Neuronal stem cell (in vitro differentiated cells): ENCODE measurements around the gene PC.
A peak's percentile ranks its signal among the peaks of the same experiment; 100 is the strongest.
"Not testable (repeated sequence)": the region's sequence is repeated elsewhere in the genome, so short reads cannot be mapped to it uniquely, and the experiment has no call there.

Experiments used
- DNase-seq: peaks from one replicate; pipeline ENCODE4 v3.0.0-alpha.2; 2013; ENCODE audit warnings: low spot score
- H2AFZ ChIP-seq: one replicate; pipeline ENCODE4 v1.6.1; 2013; ENCODE audit warnings: mild to moderate bottlenecking, low read length, inconsistent platforms
- H2AK5ac ChIP-seq: 2 replicates; pipeline ENCODE4 v1.6.1; 2013; ENCODE audit warnings: low read depth, mild to moderate bottlenecking, inconsistent platforms, low read length, moderate library complexity, mixed read lengths
- H2BK120ac ChIP-seq: 2 replicates; pipeline ENCODE4 v1.6.1; 2013; ENCODE audit warnings: low read depth, mild to moderate bottlenecking, inconsistent platforms, low read length, moderate library complexity, mixed read lengths
- H2BK12ac ChIP-seq: one replicate; pipeline ENCODE4 v1.6.1; 2013; ENCODE audit warnings: low read length, inconsistent platforms
- H2BK15ac ChIP-seq: 2 replicates; pipeline ENCODE4 v1.6.1; 2013; ENCODE audit warnings: mild to moderate bottlenecking, low read length, inconsistent platforms, mixed read lengths
- H2BK5ac ChIP-seq: one replicate; pipeline ENCODE4 v1.6.1; 2013; ENCODE audit warnings: inconsistent platforms, mild to moderate bottlenecking, low read length, moderate library complexity
- H3K14ac ChIP-seq: one replicate; pipeline ENCODE4 v1.6.1; 2013; ENCODE audit warnings: low read length, inconsistent platforms
- H3K18ac ChIP-seq: 2 replicates; pipeline ENCODE4 v1.6.1; 2013; ENCODE audit warnings: low read length, inconsistent platforms
- H3K23ac ChIP-seq: 2 replicates; pipeline ENCODE4 v1.6.1; 2013; ENCODE audit warnings: low read depth, mild to moderate bottlenecking, mixed read lengths, low read length, inconsistent platforms; ENCODE audit not compliant: poor library complexity
- H3K27ac ChIP-seq: replicated peaks from 3 replicates; pipeline ENCODE4 v1.5.1; 2013; ENCODE audit warnings: low read length, inconsistent platforms
- H3K27me3 ChIP-seq, 3 experiments: 2 replicates each; pipeline ENCODE4 v1.6.1; 2013; ENCODE audit warnings: low read length in 3 of 3, mild to moderate bottlenecking in 2 of 3, inconsistent platforms in 1 of 3, low read depth in 1 of 3, mixed read lengths in 1 of 3, moderate library complexity in 1 of 3; ENCODE audit not compliant: control insufficient read depth in 3 of 3, insufficient read depth in 3 of 3
- H3K36me3 ChIP-seq, 2 donors: replicated peaks in 1 of 2; 2 replicates each; pipeline ENCODE4 v1.6.1; 2013; ENCODE audit warnings: low read length in 2 of 2; ENCODE audit not compliant: control insufficient read depth in 2 of 2, insufficient read depth in 2 of 2
- H3K4ac ChIP-seq: 2 replicates; pipeline ENCODE4 v1.6.1; 2013; ENCODE audit warnings: inconsistent platforms, mild to moderate bottlenecking, low read length, moderate library complexity
- H3K4me1 ChIP-seq, 2 donors: 1 replicate in 1 of 2; 2 replicates in 1 of 2; pipeline ENCODE4 v1.6.1; 2013; ENCODE audit warnings: low read length in 2 of 2, low read depth in 1 of 2; ENCODE audit not compliant: control insufficient read depth in 2 of 2, insufficient read depth in 1 of 2
- H3K4me2 ChIP-seq: one replicate; pipeline ENCODE4 v1.6.1; 2013; ENCODE audit warnings: mild to moderate bottlenecking, low read length, inconsistent platforms; ENCODE audit not compliant: insufficient read depth, poor library complexity, severe bottlenecking
- H3K4me3 ChIP-seq, 2 donors: 2 replicates each; pipeline ENCODE4 v1.5.1; 2013; ENCODE audit warnings: low read length in 2 of 2, mild to moderate bottlenecking in 2 of 2, inconsistent platforms in 1 of 2, moderate library complexity in 1 of 2
- H3K79me1 ChIP-seq: one replicate; pipeline ENCODE4 v1.6.1; 2013; ENCODE audit warnings: low read depth, mild to moderate bottlenecking, inconsistent platforms, low read length, moderate library complexity
- H3K9ac ChIP-seq: one replicate; pipeline ENCODE4 v1.6.1; 2013; ENCODE audit warnings: mild to moderate bottlenecking, low read depth, low read length, inconsistent platforms; ENCODE audit not compliant: poor library complexity
- H3K9me3 ChIP-seq, 2 donors: replicated peaks in 1 of 2; 2 replicates each; pipeline versions ENCODE3 to v1.6.1; 2013; ENCODE audit warnings: low read length in 2 of 2, mild to moderate bottlenecking in 2 of 2, inconsistent platforms in 1 of 2, low read depth in 1 of 2, mixed read lengths in 1 of 2, moderate library complexity in 1 of 2; ENCODE audit not compliant: control insufficient read depth in 2 of 2, insufficient read depth in 1 of 2
- H4K8ac ChIP-seq: one replicate; pipeline ENCODE4 v1.6.1; 2013; ENCODE audit warnings: low read depth, mild to moderate bottlenecking, inconsistent platforms, low read length, moderate library complexity
- H4K91ac ChIP-seq: one replicate; pipeline ENCODE4 v1.6.1; 2013; ENCODE audit warnings: low read length, low read depth, mild to moderate bottlenecking, inconsistent platforms; ENCODE audit not compliant: poor library complexity
- WGBS, 2 donors: extraction: QIAGEN DNeasy Blood & Tissue Kit; methylation state at CpG; one replicate each; pipeline ENCODE4 v1.1.7; 2013; ENCODE audit warnings: missing lambda C conversion rate in 2 of 2, mixed read lengths in 1 of 2; ENCODE audit not compliant: insufficient read length in 2 of 2, insufficient replicate concordance in 1 of 2; ENCODE audit errors: extremely low coverage in 2 of 2; 5-methylcytosine and 5-hydroxymethylcytosine counted together

PC gene

DNA sequence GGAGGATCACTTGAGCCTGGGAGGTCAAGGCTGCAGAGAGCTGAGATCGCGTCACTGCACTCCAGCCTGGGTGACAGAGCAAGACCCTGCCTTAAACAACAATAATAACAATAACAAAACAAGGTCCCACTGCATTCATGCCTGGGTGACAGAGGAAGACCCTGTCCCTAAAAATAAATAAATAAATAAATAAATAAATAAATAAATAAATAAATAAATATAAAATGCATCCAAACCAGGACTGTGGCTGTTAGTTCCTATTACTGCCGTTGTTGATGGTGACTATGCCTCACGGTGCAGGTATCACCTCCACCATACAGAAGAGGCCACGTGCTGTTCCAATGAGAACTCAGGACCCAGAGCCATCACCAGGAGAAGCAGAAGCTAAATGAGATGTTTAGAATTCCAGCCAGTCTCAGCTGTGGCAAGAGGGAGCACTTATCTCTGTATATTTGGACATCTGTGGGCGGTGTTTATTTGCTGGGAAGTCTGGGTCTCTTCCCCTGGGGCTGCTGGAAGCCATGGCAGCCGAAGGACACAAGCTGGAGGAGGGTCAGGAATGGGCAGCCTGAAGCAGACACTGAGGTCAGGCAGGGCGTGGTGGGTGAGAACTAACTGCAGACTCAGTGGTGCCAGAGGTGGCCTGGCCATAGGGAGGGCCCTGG is 38.6 kb upstream of the PC start:
- H3K27ac ChIP-seq, result no peak overlapping the region
- H3K4ac ChIP-seq, result no peak overlapping the region
- H3K23ac ChIP-seq, result no peak overlapping the region
- H3K4me3 ChIP-seq, result no peak overlapping the region
- H4K8ac ChIP-seq, result no peak overlapping the region
- no peaks in the 10 kb centered on the region for H3K9me3 ChIP-seq
- no peak overlapping the region for H2AK5ac ChIP-seq
- no peak for DNase-seq
- no peak overlapping the region for H3K4me2 ChIP-seq
- no peak overlapping the region for H2BK15ac ChIP-seq
- H2BK5ac ChIP-seq, result no peak overlapping the region
- H3K9ac ChIP-seq, result no peak overlapping the region
- H3K18ac ChIP-seq, result peak overlapping the region; percentile 11
- H2AFZ ChIP-seq, result no peak overlapping the region
- peaks cover 0 to 2% (median 0%) of the 10 kb centered on the region in 3 experiments for H3K27me3 ChIP-seq
- H2BK12ac ChIP-seq, result no peak overlapping the region
- no peak overlapping the region for H4K91ac ChIP-seq
- no CpG with 5 or more reads among the region's 8 CpGs for WGBS, 2 donors
- H3K79me1 ChIP-seq, result no peaks in the 10 kb centered on the region
- no peak overlapping the region for H2BK120ac ChIP-seq
- H3K14ac ChIP-seq, result no peak overlapping the region
- H3K4me1 ChIP-seq, result peaks cover 0 to 4% of the 10 kb centered on the region in 2 donors
- H3K36me3 ChIP-seq, result no peaks in the 10 kb centered on the region

DNA sequence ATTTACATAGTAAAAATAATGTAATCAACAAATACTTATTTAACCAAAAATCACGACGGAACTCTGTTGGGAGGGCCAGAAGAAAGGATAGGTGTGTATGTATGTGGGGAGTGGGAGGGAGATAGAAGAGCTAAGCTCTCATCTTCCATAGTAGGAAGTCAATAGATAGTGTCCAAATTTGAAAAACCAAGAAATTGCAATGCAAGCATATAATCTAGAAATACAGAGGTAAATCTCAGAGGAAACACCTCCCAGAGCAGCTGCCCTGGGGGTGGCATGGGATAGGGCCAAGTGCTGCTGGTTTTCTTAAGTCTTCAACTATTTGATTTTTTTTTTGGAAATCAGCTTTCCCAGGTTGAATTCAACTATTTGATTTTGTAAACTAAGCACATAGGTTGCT is 33.9 kb upstream of the PC start:
- no peaks in the 10 kb centered on the region for H3K36me3 ChIP-seq
- no peak overlapping the region for H2BK120ac ChIP-seq
- no peak overlapping the region for H3K27ac ChIP-seq
- no peak overlapping the region for H4K8ac ChIP-seq
- H3K4me3 ChIP-seq, result no peak overlapping the region
- H2AFZ ChIP-seq, result no peak overlapping the region
- H3K4ac ChIP-seq, result no peak overlapping the region
- no peaks in the 10 kb centered on the region for H3K79me1 ChIP-seq
- no peak overlapping the region for H3K18ac ChIP-seq
- peaks cover 5 to 10% of the 10 kb centered on the region in 2 donors for H3K4me1 ChIP-seq
- H3K4me2 ChIP-seq, result no peak overlapping the region
- no peak for DNase-seq
- no peak overlapping the region for H3K9ac ChIP-seq
- H2BK5ac ChIP-seq, result no peak overlapping the region
- no peak overlapping the region for H3K14ac ChIP-seq
- H3K9me3 ChIP-seq, result no peaks in the 10 kb centered on the region
- no peak overlapping the region for H2BK12ac ChIP-seq
- H3K27me3 ChIP-seq, result no peaks in the 10 kb centered on the region
- no peak overlapping the region for H2AK5ac ChIP-seq
- no peak overlapping the region for H2BK15ac ChIP-seq
- whole genome bisulfite sequencing, 2 donors, result no CpG with 5 or more reads among the region's 2 CpGs
- H4K91ac ChIP-seq, result no peak overlapping the region
- H3K23ac ChIP-seq, result no peak overlapping the region

DNA sequence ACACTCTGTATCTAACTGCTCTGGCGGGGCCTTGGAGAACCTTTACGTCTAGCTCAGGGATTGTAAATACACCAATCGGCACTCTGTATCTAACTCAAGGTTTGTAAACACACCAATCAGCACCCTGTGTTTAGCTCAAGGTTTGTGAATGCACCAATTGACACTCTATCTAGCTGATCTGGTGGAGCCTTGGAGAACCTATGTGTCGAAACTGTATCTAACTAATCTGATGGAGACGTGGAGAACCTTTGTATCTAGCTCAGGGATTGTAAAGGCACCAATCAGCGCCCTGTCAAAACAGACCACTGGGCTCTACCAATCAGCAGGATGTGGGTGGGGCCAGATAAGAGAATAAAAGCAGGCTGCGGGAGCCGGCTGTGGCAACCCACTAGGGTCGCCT is 31.2 kb upstream of the PC start:
- H3K27ac ChIP-seq, H3K4ac ChIP-seq, H4K91ac ChIP-seq, H2BK15ac ChIP-seq, H3K4me1 ChIP-seq, H2BK5ac ChIP-seq, H3K79me1 ChIP-seq, H3K18ac ChIP-seq, H4K8ac ChIP-seq, H3K4me2 ChIP-seq, H3K9me3 ChIP-seq, DNase-seq, H3K4me3 ChIP-seq, H3K27me3 ChIP-seq, H3K23ac ChIP-seq, H3K14ac ChIP-seq, H2BK120ac ChIP-seq, H3K9ac ChIP-seq, H2BK12ac ChIP-seq, H3K36me3 ChIP-seq, H2AK5ac ChIP-seq, H2AFZ ChIP-seq: not testable (repeated sequence)
- no CpG with 5 or more reads among the region's 9 CpGs for WGBS, 2 donors

DNA sequence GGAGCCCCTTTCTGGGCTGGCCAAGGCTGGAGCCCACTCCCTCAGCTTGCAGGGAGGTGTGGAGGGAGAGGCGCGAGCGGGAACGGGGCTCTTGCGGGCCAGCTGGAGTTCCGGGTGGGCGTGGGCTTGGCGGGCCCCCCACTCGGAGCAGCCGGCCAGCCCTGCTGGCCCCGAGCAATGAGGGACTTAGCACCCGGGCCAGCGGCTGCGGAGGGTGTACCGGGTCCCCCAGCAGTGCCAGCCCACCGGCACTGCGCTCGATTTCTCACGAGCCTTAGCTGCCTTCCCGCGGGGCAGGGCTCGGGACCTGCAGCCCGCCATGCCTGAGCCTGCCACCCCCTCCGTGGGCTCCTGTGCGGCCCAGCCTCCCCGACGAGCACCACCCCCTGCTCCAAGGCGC is 30.6 kb upstream of the PC start:
- not testable (repeated sequence) for H3K4me1 ChIP-seq, H3K18ac ChIP-seq, H3K79me1 ChIP-seq, DNase-seq, H3K36me3 ChIP-seq, H3K14ac ChIP-seq, H4K91ac ChIP-seq, H2BK12ac ChIP-seq, H2BK5ac ChIP-seq, H3K27me3 ChIP-seq, H2AFZ ChIP-seq, H2BK15ac ChIP-seq, H4K8ac ChIP-seq, H3K4me3 ChIP-seq, H2AK5ac ChIP-seq, H3K9ac ChIP-seq, H3K4ac ChIP-seq, H3K9me3 ChIP-seq, H3K27ac ChIP-seq, H3K4me2 ChIP-seq, H3K23ac ChIP-seq, H2BK120ac ChIP-seq
- no CpG with 5 or more reads among the region's 28 CpGs for WGBS, 2 donors
